ENCODE data around the gene TMEM119.

DNA sequence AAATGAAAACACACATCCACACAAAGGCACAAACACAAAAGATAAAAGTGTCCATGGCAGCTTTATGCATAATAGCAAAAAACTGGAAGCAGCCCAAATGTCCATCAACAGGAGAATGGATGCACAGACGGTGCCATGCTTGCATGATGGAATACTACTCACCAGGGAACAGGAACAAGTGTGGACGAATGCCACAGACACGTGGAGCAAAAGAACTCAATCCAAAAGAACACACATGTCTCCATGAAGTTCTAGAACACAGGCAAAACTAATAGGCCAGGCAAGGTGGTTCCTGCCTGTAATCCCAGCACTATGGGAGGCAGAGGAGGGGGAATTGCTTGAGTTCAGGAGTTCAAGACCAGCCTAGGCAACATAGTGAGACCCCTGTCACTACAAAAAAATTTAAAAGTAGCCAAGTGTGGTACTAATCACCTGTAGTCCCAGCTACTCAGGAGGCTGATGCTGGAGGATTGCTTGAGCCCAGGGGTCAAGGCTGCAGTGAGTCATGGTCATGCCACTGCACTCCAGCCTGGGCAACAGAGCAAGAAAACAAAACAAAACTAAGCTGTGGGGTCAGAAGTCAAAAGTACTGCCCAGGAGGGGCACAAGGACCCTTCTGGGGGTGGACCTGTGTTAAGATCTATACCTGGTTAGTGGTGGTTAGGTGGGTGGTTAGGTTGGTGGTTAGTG, 7.3 kb upstream of the TMEM119 start:
- no peak for TF ChIP-seq POLR2AphosphoS5 (IDR thresholded peaks at IDR 0.05; ENCODE audit: low read depth)
- no peak for TF ChIP-seq CTCF (IDR thresholded peaks at IDR 0.05; ENCODE audit: insufficient read depth, low read length)
- no peak for TF ChIP-seq GABPA (IDR thresholded peaks at IDR 0.05; ENCODE audit: low read depth)
- TF ChIP-seq, protein P1, sequence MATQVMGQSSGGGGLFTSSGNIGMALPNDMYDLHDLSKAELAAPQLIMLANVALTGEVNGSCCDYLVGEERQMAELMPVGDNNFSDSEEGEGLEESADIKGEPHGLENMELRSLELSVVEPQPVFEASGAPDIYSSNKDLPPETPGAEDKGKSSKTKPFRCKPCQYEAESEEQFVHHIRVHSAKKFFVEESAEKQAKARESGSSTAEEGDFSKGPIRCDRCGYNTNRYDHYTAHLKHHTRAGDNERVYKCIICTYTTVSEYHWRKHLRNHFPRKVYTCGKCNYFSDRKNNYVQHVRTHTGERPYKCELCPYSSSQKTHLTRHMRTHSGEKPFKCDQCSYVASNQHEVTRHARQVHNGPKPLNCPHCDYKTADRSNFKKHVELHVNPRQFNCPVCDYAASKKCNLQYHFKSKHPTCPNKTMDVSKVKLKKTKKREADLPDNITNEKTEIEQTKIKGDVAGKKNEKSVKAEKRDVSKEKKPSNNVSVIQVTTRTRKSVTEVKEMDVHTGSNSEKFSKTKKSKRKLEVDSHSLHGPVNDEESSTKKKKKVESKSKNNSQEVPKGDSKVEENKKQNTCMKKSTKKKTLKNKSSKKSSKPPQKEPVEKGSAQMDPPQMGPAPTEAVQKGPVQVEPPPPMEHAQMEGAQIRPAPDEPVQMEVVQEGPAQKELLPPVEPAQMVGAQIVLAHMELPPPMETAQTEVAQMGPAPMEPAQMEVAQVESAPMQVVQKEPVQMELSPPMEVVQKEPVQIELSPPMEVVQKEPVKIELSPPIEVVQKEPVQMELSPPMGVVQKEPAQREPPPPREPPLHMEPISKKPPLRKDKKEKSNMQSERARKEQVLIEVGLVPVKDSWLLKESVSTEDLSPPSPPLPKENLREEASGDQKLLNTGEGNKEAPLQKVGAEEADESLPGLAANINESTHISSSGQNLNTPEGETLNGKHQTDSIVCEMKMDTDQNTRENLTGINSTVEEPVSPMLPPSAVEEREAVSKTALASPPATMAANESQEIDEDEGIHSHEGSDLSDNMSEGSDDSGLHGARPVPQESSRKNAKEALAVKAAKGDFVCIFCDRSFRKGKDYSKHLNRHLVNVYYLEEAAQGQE (IDR thresholded peaks at IDR 0.05; ENCODE audit: insufficient replicate concordance, low read depth), result no peak
- no peak for TF ChIP-seq SPI1 (IDR thresholded peaks at IDR 0.05; ENCODE audit: borderline replicate concordance, low read depth)
